GM12864 (cell line): ENCODE measurements around the gene PPP1R15A.

ENCODE experiments used
- DNase-seq: peaks from one replicate; pipeline ENCODE4 v3.0.0-alpha.2; 2011; ENCODE audit warnings: low read depth
- H3K4me3 ChIP-seq: 2 replicates; pipeline ENCODE4 v1.5.1; 2011; ENCODE audit warnings: mild to moderate bottlenecking, low read depth, low read length, control low read depth
- CTCF ChIP-seq: IDR thresholded peaks from 2 replicates; pipeline ENCODE4 v1.5.1; 2011; ENCODE audit warnings: low read depth, mild to moderate bottlenecking, moderate library complexity, low read length, control low read depth, inconsistent platforms; ENCODE audit errors: missing control alignments

PPP1R15A gene

GRCh38 chr19:48872182-48872883 lies at the start of gene PPP1R15A:
Gene PPP1R15A, plus strand, starts transcription at chr19:48872421. Its CDS starts 813 bp downstream, at chr19:48873234.
- peak; percentile 93 for DNase-seq
- TF ChIP-seq CTCF, result no peak
- peak within 1 kb of the TSS; percentile 75 for H3K4me3 ChIP-seq

- no peak for DNase-seq
These were observed 49.7 kb upstream of the PPP1R15A start for GRCh38 chr19:48822514-48822913.

GRCh38 chr19:48826606-48827020 lies 45.6 kb upstream of the PPP1R15A start:
- no peak overlapping the region for H3K4me3 ChIP-seq
- TF ChIP-seq CTCF, result no peak
- DNase-seq, result no peak

More at GRCh38 chr19:48822514-48822913, 49.7 kb upstream of the PPP1R15A start:
- H3K4me3 ChIP-seq, result no peak overlapping the region
- TF ChIP-seq CTCF, result no peak

GRCh38 chr19:48830088-48830487 lies 42.1 kb upstream of the PPP1R15A start:
- no peak for DNase-seq
- TF ChIP-seq CTCF, result no peak
- H3K4me3 ChIP-seq, result no peak overlapping the region

GRCh38 chr19:48830965-48831364 lies 41.3 kb upstream of the PPP1R15A start:
- H3K4me3 ChIP-seq, result no peak overlapping the region
- no peak for DNase-seq
- no peak for TF ChIP-seq CTCF

- H3K4me3 ChIP-seq, result no peak overlapping the region
- no peak for DNase-seq
- TF ChIP-seq CTCF, result no peak
These were observed 39.2 kb upstream of the PPP1R15A start for GRCh38 chr19:48833049-48833448.

- H3K4me3 ChIP-seq, result no peak overlapping the region
- no peak for TF ChIP-seq CTCF
- no peak for DNase-seq
These were observed 38.2 kb upstream of the PPP1R15A start for GRCh38 chr19:48833977-48834376.
